Neural crest cell (in vitro differentiated cells): ENCODE results near the gene NUMB. TPM values are rescaled to one million over a fixed set of nuclear protein-coding genes. Genes with fewer than 3 reads are reported as not detected.

ENCODE experiments used
- DNase-seq: peaks from one replicate; pipeline ENCODE4 v3.0.0; 2021; ENCODE audit warnings: low read depth, mixed read lengths, low spot score
- H3K27ac Mint-ChIP-seq: one replicate; pipeline ENCODE4 v1.8.0; 2021; ENCODE audit warnings: mild to moderate bottlenecking, mixed read lengths; ENCODE audit not compliant: unreplicated experiment
- H3K27me3 Mint-ChIP-seq: 2 replicates; pipeline ENCODE4 v1.8.0; 2021; ENCODE audit warnings: low read depth, mild to moderate bottlenecking, mixed read lengths
- H3K36me3 Mint-ChIP-seq: 2 replicates; pipeline ENCODE4 v1.8.0; 2021; ENCODE audit warnings: low read depth, mild to moderate bottlenecking, mixed read lengths
- H3K4me1 Mint-ChIP-seq: 2 replicates; pipeline ENCODE4 v1.8.0; 2021; ENCODE audit warnings: mixed read lengths
- H3K4me3 Mint-ChIP-seq: one replicate; pipeline ENCODE4 v1.8.0; 2021; ENCODE audit warnings: mild to moderate bottlenecking, mixed read lengths
- H3K9me3 Mint-ChIP-seq: 2 replicates; pipeline ENCODE4 v1.8.0; 2021; ENCODE audit warnings: mixed read lengths
- total RNA-seq: library from RNA; stranded (reverse); gene quantifications from 2 replicates; pipeline ENCODE4 v1.2.1, GENCODE V29; 2021
- TF ChIP-seq, protein P1 (sequence below): fragments of 200-600 bp; sonication (generic); conservative IDR thresholded peaks from 2 replicates; pipeline ENCODE4 v1.5.0; 2021; ENCODE audit warnings: antibody characterized with exemption, mild to moderate bottlenecking

Gene NUMB
- total RNA-seq, 1 donor from 2014 or later = 40.7 TPM

DNA sequence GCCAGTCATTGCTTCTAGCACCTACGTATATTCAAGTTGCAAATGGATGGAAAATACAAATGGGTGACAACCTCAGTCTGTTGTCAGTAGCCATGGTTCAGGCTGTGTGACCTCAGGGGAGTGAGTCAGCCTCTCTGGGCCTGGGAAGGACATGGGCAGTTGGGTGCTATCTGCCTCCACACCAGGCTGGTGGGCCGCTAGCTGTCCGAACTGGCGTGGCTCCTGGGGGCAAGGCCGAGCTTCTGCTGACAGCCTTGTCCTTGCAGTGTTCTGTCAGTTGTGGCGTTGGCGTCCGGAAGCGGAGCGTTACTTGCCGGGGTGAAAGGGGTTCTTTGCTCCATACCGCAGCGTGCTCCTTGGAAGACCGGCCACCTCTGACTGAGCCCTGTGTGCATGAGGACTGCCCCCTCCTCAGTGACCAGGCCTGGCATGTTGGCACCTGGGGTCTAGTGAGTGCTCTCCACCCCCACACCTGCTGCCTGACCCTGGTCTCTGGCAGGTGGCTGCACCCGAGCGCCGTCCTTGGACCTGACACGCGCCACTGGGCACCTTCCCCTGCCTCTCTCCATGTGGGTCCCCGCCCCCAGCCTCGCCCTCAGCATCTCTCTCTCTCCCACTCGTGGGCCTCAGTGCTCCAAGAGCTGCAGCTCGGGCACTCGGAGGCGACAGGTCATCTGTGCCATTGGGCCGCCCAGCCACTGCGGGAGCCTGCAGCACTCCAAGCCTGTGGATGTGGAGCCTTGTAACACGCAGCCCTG lies 203.9 kb downstream of the NUMB start:
- no peaks in the 10 kb centered on the region for H3K4me1 Mint-ChIP-seq
- H3K9me3 Mint-ChIP-seq = no peaks in the 10 kb centered on the region
- H3K27me3 Mint-ChIP-seq = no peaks in the 10 kb centered on the region
- H3K4me3 Mint-ChIP-seq = no peak overlapping the region
- TF ChIP-seq, protein P1, sequence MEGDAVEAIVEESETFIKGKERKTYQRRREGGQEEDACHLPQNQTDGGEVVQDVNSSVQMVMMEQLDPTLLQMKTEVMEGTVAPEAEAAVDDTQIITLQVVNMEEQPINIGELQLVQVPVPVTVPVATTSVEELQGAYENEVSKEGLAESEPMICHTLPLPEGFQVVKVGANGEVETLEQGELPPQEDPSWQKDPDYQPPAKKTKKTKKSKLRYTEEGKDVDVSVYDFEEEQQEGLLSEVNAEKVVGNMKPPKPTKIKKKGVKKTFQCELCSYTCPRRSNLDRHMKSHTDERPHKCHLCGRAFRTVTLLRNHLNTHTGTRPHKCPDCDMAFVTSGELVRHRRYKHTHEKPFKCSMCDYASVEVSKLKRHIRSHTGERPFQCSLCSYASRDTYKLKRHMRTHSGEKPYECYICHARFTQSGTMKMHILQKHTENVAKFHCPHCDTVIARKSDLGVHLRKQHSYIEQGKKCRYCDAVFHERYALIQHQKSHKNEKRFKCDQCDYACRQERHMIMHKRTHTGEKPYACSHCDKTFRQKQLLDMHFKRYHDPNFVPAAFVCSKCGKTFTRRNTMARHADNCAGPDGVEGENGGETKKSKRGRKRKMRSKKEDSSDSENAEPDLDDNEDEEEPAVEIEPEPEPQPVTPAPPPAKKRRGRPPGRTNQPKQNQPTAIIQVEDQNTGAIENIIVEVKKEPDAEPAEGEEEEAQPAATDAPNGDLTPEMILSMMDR = no peak
- H3K27ac Mint-ChIP-seq = no peak overlapping the region
- no peaks in the 10 kb centered on the region for H3K36me3 Mint-ChIP-seq
- no peak for DNase-seq

DNA sequence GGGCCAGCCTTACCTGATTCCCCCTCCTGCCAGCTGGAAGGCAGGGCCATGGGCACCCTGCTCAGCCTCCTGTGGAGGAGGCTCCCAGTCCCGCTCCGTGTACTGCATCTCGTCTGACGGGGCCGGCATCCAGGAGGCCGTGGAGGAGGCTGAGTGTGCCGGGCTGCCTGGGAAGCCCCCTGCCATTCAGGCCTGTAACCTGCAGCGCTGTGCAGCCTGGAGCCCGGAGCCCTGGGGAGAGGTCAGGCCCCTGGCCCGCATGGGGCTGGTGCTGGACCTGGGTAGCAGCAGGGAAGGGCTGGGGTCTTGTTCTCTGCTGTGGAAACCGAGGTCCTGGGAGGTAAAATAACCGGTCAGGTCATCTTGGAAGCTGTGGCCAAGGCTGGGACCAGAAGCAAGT lies 204.6 kb downstream of the NUMB start:
- no peak overlapping the region for H3K4me3 Mint-ChIP-seq
- no peaks in the 10 kb centered on the region for H3K36me3 Mint-ChIP-seq
- no peaks in the 10 kb centered on the region for H3K27me3 Mint-ChIP-seq
- H3K9me3 Mint-ChIP-seq = no peaks in the 10 kb centered on the region
- DNase-seq = no peak
- H3K4me1 Mint-ChIP-seq = no peaks in the 10 kb centered on the region
- no peak overlapping the region for H3K27ac Mint-ChIP-seq
- TF ChIP-seq, protein P1 = no peak

GRCh38 chr14:73253323-73253610 lies 205.1 kb downstream of the NUMB start:
- no peaks in the 10 kb centered on the region for H3K36me3 Mint-ChIP-seq

GRCh38 chr14:73252491-73253322 lies 205.6 kb downstream of the NUMB start:
- TF ChIP-seq, protein P1 = no peak
- H3K4me3 Mint-ChIP-seq = no peak overlapping the region
- no peaks in the 10 kb centered on the region for H3K36me3 Mint-ChIP-seq
- no peak overlapping the region for H3K27ac Mint-ChIP-seq
- no peaks in the 10 kb centered on the region for H3K27me3 Mint-ChIP-seq
- H3K4me1 Mint-ChIP-seq = no peaks in the 10 kb centered on the region
- DNase-seq = no peak
- H3K9me3 Mint-ChIP-seq = no peaks in the 10 kb centered on the region

More at GRCh38 chr14:73253323-73253610, 205.1 kb downstream of the NUMB start:
- TF ChIP-seq, protein P1 = no peak
- DNase-seq = no peak
- no peaks in the 10 kb centered on the region for H3K27me3 Mint-ChIP-seq
- H3K27ac Mint-ChIP-seq = no peak overlapping the region
- no peaks in the 10 kb centered on the region for H3K4me1 Mint-ChIP-seq
- no peak overlapping the region for H3K4me3 Mint-ChIP-seq
- no peaks in the 10 kb centered on the region for H3K9me3 Mint-ChIP-seq

DNA sequence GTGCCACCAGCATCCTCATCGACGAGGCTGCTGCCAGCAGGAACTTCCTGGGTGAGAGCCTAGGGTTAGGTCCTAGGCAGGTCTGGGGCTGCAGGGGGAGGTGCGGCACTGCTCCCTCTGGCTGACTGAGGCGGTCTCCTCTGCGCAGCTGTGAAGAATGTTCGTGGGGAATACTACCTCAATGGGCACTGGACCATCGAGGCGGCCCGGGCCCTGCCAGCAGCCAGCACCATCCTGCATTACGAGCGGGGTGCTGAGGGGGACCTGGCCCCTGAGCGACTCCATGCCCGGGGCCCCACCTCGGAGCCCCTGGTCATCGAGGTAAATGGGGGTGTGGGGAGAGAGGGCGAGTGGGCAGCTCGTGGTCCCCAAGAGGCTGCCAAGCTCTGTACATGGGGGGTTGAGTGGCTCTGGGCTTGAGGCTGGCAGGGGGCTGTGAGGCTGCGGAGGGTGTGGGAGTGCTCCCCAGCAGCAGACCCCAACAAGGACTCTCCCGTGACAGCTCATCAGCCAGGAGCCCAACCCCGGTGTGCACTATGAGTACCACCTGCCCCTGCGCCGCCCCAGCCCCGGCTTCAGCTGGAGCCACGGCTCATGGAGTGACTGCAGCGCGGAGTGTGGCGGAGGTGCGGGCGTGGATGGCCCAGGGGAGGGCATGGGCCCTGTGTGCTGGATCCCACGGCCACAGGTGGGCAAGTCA lies 206.7 kb downstream of the NUMB start:
- Mint-ChIP-seq H3K9me3 (no peaks in the 10 kb centered on the region), H3K27me3 (no peaks in the 10 kb centered on the region), H3K4me1 (peaks cover 4% of the 10 kb centered on the region), H3K27ac (no peak overlapping the region), H3K4me3 (no peak overlapping the region), H3K36me3 (no peaks in the 10 kb centered on the region)
- DNase-seq = no peak
- TF ChIP-seq, protein P1 = no peak
